Measurements from ENCODE around the gene IGSF3.

IGSF3 gene

GRCh38 chr1:116667575-116668105 lies at the start of gene IGSF3:
TSS of gene IGSF3 (minus strand) at chr1:116667733. CDS start at chr1:116666326, 1,407 bp downstream.
- peak; percentile 89 for DNase-seq

GRCh38 chr1:116717318-116717717 lies 49.8 kb upstream of the IGSF3 start:
- no peak for DNase-seq

GRCh38 chr1:116716391-116716790 lies 48.9 kb upstream of the IGSF3 start:
- DNase-seq, result no peak

GRCh38 chr1:116713474-116713873 lies 45.9 kb upstream of the IGSF3 start:
- DNase-seq, result no peak

- DNase-seq, result no peak
These were observed 45.0 kb upstream of the IGSF3 start for GRCh38 chr1:116712510-116712909.

GRCh38 chr1:116711263-116711840 lies 43.8 kb upstream of the IGSF3 start:
- DNase-seq, result peak; percentile 53

- peak; percentile 18 for DNase-seq
These were observed 43.1 kb upstream of the IGSF3 start for GRCh38 chr1:116710420-116711262.

GRCh38 chr1:116709666-116710167 lies 42.2 kb upstream of the IGSF3 start:
- DNase-seq, result no peak

- DNase-seq, result no peak
These were observed 40.8 kb upstream of the IGSF3 start for GRCh38 chr1:116708255-116708900.

- DNase-seq, result no peak
These were observed 39.3 kb upstream of the IGSF3 start for GRCh38 chr1:116706841-116707240.

GRCh38 chr1:116706123-116706522 lies 38.6 kb upstream of the IGSF3 start:
- DNase-seq, result no peak

GRCh38 chr1:116704278-116704677 lies 36.7 kb upstream of the IGSF3 start:
- no peak for DNase-seq

GRCh38 chr1:116699605-116700004 lies 32.1 kb upstream of the IGSF3 start:
- DNase-seq, result no peak

GRCh38 chr1:116698244-116698595 lies 30.7 kb upstream of the IGSF3 start:
- no peak for DNase-seq

GRCh38 chr1:116697548-116698243 lies 30.2 kb upstream of the IGSF3 start:
- DNase-seq, result no peak

- no peak for DNase-seq
These were observed 27.0 kb upstream of the IGSF3 start for GRCh38 chr1:116694524-116694923.

GRCh38 chr1:116693759-116694480 lies 26.4 kb upstream of the IGSF3 start:
- no peak for DNase-seq

GRCh38 chr1:116692879-116693278 lies 25.3 kb upstream of the IGSF3 start:
- no peak for DNase-seq

- peak; percentile 60 for DNase-seq
These were observed 23.4 kb upstream of the IGSF3 start for GRCh38 chr1:116690849-116691406.

- DNase-seq, result peak; percentile 46
These were observed 22.9 kb upstream of the IGSF3 start for GRCh38 chr1:116690396-116690848.

- DNase-seq, result no peak
These were observed 19.3 kb upstream of the IGSF3 start for GRCh38 chr1:116686723-116687352.

Measured in eye (tissue), 1 donor.